Suppressor macrophage treated with lipopolysaccharide for 1 hour (primary cell): ENCODE data around the gene DCUN1D2.
A peak's percentile ranks its signal among the peaks of the same experiment; 100 is the strongest.
"Not testable (repeated sequence)": the region's sequence is repeated elsewhere in the genome, so short reads cannot be mapped to it uniquely, and the experiment has no call there.

ENCODE experiments used
- DNase-seq, 3 donors: peaks; one replicate each; pipeline ENCODE4 v3.0.0-alpha.2; 2020 to 2022

Gene DCUN1D2

DNA sequence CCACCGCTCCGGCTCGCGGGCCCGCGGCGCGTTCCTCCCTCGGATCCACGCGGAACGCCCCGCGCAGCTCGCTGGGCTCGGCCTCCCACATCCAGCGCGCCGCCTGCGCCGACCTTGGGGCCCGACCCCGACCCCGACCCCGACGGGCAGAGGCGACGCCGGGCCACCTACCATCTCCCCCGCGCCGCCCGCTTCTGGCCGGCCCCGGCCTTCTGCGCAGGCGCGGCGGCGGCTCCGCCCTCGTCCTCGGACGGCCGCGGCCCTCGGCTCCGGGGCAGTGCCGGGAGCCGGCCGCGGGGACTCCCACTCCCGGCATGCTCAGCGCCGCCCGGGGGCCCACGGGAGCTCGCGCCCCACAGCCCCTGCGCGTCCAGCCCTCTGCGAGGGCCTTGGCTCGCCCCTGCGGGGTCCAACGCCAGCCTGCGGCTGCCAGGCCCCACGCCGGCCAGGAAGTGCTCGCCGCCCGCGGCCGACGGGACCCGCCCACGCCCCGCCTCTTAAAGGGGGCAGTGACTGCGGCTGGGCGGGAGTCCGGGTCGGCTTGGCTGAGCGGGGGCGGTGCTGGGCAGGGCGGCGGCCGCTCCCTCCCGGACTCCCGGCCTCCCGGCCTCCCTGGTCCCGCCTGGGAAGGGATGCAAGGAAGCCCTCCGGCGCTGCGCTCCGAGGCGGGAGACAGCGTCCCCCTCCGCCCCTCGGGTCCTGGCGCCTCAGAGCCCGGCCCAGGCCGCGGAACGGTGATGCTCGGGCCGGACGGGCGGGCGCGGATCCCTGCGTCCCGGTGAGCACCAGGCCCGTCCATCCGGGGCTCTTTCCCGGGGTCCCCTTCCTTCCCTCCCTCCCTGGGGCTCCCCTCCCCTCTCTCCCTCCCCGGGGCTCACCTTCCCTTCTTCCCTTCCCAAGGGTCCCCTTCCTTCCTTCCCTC lies at the start of gene DCUN1D2:
TSS of gene DCUN1D2 (minus strand) at position 216 of the 922 bp plus-strand sequence. CDS start at position 174, 42 bp downstream.
- DNase-seq = peak; percentile 92 to 98 (median 95)

DNA sequence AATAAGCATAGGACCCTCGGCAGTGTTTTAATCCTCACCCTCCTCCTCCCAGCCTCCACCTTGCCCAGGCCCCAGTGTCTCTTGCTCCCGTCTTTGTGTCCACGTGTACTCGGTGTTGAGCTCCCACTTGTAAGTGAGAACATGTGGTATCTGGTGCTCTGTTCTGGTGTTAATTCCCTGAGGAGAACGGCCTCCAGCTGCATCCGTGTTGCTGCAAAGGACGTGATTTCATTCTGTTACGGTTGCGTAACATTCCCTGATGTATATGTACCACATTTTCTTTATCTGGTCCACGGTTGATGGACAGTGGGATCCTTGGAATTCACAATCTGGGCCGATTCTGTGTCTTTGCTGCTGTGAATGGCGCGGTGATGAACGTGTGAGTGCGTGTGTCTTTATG lies 49.3 kb upstream of the DCUN1D2 start:
- DNase-seq = no peak

DNA sequence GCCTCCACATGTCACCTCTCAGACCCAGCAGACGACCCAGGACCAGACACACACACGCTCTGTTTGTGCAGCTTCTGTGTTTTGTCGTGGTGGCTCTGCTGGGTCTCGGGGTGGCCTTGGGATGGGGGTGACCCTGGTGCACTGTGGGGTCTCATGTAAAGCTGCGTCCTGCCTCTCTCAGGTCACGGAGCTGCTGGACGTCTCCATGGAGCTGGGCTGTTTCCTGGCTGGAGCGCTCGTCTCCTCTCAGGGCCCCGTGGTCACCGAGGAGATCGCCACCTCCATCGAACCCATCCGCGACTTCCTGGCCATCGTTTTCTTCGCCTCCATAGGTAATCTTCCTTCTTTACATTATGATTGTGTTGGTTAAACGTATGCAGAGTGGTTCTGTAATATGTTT lies 48.7 kb upstream of the DCUN1D2 start:
- no peak for DNase-seq

DNA sequence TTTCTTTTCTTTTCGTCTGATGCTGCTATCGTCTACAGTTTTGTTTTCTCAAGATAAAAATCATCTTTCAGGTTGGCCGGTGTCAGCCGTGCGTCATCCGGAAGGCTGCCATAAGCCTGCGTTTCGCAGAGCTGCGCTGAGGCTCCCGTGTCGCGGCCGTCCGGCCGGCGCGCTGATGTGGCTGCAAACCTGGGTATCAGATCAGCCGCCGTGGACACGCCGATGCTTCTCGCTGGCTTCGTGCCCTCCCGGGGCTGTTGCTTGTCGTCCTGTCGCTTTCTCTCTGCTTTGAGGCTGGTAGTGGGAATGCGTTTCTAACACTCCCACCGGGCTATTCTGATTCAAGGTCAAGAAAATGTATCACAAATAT lies 48.2 kb upstream of the DCUN1D2 start:
- no peak for DNase-seq

DNA sequence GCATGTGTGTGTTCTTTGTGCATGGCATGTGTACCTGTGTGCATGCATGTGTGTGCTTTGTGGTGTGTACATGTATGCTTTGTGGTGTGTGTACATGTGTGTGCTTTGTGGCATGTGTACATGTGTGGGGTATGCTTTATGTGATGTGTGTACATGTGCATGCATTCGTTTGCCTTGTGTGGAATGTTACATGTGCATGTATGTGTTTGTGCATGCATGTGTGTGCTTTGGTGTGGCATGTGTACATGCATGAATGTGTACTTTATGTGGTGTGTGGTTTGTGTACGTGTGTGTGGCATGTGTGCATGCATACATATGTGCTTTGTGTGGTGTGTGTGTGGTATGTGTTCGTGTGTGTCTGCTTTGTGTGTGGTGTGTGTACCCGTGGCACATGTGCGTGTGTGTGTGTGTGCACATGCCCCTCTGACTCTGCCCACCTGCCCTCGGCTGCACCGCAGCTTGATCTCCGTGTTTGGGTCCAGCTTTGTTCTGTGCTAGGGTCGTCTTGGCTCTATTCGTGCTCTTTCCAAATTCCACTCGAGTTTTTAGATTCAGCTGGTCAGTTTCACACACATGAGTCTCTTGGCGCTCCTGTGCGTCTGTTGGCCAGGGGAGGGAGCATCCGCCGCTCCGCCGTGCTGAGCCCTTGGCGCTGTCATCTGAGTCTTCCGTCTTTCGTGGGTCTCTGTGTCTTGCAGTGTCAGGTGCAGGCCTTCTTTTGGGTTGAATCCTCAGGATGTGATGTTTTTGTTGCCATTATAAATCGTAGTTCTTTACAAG lies 47.6 kb upstream of the DCUN1D2 start:
- no peak for DNase-seq

DNA sequence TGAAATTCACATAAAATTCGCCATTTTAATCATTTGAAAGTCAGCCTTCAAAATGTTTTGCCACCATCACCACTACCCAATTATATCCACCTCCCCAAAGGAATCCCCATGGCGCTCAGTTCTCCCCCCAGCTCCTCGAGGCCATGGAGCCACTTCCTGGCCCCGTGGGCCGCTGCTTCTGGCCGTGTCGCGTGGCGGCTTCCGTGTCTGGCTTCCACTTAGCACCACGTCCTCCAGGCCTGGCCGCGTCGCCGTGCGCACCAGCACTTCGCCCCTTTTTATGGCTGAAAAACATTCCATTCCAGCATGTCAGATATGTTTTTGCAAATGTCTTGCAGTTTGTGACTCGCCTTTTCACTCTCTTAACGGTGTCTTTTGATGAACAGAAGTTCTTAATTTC lies 46.7 kb upstream of the DCUN1D2 start:
- no peak for DNase-seq

DNA sequence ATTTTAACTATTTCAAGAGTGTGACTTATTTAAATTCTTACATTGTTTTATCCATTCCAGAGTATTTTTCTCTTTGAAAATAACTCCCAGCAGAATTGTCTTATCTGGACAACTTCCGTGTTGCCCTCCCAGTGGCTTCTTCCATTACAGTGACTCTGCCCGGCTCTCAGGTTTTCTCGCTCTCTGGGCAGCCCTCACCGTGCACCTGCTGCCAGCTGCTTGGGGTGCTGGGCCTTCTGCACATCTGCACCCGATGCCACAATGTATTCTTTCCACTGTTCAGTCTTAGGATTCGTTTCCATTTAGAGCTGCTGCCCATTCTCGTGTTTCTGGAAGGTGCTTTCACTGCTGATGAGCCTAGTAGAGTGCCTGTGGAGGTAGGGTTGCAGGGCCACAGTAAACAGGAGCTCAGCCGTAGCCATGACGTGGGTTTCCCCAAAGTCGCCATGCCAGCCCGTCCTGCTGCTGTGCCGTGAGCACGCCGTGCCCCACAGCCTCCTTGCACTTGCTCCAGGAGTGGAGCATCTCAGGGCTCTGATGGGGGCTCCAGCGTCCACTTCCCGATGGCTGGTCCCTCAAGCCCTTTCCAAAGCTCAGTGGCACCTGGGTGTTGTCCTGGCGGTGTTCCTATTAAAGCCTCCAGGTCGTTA lies 46.1 kb upstream of the DCUN1D2 start:
- DNase-seq = no peak

DNA sequence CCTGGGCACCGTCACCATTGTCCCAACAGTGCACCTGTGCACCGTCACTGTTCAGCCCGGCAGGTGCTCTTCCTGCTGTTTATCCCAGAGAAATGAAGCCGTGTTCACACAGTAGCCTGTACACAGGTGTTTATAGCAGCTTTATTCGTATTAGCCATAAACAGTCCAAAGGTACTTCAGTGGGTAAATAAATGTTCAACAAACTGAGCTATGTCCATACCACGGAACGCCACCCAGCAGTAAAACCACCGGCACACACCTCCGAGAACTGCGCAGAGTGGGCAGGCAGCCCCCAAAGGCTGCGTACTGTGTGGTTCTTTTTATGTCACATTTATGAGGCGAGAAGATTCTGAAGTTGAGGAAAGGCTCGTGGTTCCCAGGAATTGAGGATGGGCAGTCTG lies 44.9 kb upstream of the DCUN1D2 start:
- no peak for DNase-seq

DNA sequence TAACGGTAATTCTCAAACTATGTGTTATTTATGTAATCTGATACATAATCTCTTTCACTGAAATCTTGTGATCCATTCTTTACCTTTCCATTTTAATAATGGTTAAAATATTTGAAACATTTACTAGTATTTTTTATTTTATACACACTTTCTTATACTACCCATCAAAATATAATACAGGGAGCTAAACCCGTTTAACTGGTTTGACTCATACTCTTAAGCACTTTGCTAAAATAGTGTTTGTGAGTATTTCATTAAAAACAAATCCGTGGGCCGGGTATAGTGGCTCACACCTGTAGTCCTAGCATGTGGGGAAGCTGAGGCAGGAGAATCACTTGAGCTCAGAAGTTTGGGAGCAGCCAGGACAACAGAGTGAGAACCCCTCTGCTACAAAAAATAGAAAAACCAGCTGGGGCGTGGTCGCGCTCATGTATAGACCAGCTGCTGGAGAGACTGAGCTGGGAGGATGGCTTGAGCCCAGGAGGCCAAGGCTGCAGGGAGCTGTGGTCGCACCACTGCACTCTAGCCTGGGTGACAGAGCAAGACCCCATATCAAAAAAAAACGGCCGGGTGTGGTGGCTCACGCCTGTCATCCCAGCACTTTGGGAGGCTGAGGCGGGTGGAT lies 43.8 kb upstream of the DCUN1D2 start:
- DNase-seq = no peak

DNA sequence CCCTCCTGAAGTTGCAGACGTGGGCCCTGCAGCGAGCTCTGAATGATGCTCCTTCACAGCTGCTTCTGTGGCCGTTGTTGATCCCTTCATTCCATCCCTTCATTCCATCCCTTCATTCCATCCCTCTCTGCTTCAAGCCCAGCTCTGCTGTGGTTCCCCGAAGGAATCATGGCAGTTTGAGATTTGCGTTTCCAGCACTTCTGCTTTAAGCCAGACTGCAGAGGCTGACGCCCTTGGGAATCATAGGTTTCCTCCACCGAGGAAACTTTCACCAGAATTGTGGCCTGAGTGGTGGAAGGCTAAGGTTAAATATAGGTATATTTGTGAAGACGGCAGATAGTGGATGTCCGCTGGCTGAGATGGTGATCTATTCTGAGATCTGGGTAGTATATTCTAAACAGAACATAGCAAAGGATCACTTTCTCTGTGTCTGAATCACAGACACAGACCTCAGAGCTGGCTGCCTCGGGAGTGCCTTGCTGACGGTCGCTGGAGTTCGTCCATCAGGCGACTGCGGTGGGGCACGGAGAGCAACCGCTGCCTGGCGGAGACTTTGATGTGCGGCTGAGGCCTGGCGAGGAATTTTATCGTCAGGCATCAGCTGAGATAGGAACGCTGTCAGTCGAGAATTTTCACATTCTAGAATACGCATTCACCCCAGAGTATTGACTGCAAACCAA lies 42.8 kb upstream of the DCUN1D2 start:
- DNase-seq = no peak

DNA sequence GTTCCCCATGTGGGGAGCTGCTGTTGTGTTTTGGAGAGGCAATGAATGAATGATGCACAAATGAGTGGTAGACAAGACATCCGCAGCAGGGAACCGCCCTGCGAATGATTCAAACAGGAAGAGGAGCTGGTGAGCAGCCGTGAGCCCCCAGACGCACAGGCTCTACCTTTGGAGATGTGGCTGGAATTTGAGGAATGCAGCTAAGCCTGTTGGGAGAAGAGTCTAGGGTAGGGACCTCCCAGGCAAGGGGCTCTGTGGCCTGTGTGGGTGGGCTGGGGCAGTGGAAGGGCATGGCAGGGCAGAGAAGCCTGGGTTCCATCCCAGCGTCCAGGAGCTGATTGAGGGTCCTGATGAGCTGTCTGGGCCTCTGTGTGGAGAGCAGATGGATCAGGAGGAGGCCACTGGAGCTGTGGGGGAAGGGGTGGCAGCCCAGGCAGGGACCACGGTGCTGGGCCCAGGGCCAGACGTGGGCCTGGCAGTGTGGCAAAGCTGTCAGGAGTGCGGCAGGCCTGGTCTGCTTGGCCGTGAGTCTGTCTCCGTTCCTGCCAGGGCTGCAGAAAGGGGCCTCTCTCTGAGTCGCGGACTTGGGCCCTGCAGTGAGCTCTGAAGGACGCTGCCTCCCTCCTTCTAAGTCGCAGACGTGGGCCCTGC lies 41.8 kb upstream of the DCUN1D2 start:
- no peak for DNase-seq

DNA sequence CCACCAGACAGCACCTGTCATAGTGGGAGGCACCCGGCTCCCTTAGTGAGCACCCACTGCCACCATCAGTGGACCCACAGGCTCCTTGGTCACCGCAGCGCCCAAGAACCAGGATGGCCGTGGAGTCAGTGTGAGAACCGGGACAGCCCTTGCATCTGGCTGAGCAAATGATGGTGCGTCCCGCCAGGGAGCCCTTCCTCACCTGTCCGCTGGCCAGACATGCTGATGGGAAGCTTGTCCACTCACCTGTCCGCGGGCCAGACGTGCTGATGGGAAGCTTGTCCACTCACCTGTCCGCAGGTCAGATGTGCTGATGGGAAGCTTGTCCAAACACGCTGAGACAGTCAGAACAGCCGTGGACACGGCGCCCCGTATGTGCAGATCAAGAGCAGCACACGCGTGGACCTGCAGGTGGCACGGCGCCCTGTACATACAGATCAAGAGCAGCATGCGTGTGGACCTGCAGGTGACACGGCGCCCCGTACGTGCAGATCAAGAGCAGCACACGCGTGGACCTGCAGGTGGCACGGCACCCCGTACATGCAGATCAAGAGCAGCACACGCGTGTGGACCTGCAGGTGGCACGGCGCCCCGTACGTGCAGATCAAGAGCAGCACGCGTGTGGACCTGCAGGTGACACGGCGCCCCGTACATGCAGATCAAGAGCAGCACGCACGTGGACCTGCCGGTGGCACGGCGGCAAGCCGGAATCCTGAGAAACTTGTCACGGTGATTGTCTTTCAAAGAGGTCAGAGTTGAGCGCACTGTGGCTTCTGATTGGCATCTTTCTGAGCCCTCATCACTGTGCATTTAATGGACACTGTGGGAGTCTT lies 40.7 kb upstream of the DCUN1D2 start:
- no peak for DNase-seq

DNA sequence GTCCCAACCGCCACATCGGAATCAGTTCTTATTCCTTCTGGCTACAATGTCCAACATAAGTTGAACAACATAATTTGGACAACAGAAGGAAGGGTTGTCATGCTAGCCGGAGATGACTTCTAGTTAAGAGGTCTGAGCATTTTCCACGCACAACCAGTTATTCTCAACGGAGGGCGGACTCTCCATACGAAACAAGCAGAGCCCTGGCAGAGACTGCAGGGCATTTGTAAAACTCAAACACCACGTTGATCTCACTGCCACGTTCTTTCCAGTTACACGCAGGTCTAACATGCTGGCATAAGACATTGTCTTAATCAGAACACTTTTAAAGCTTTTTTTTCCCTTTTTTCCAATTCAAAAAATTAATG lies 38.3 kb upstream of the DCUN1D2 start:
- no peak for DNase-seq

DNA sequence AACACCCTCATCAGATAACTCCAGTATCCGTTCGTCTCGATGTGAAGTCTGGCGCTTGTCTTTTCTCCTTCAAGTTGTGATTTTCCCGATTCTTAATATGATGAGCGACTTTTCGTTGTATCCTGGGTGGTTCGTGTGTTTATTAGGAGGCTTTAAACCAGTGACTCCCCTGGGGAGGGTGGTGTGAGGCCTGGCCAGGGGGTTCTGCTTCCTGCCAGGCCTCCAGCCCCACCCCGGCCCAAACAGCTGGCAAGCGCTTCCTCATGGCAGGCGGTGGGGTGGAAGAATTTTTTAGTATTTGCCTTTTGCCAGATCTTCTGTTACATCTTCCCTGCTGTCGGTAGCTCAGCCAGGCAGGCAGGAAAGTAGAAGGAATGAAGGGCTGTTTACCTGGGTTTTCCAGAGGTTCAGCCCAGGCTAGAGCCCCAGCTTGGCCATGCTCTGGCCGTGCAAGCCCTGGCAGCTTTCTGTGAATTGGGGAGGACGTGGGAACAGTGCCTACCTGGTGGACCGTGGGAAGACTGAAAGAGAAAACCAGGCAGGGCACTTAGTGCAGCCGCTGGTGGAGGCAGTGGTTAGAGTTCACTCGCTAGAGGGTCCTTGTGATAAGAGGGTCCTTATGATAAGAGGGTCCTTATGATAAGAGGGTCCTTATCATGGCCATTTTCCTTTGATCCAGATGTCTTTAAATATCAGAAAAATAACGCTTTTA lies 37.7 kb upstream of the DCUN1D2 start:
- DNase-seq = peak in 1 of 3 donors; percentile 11

DNA sequence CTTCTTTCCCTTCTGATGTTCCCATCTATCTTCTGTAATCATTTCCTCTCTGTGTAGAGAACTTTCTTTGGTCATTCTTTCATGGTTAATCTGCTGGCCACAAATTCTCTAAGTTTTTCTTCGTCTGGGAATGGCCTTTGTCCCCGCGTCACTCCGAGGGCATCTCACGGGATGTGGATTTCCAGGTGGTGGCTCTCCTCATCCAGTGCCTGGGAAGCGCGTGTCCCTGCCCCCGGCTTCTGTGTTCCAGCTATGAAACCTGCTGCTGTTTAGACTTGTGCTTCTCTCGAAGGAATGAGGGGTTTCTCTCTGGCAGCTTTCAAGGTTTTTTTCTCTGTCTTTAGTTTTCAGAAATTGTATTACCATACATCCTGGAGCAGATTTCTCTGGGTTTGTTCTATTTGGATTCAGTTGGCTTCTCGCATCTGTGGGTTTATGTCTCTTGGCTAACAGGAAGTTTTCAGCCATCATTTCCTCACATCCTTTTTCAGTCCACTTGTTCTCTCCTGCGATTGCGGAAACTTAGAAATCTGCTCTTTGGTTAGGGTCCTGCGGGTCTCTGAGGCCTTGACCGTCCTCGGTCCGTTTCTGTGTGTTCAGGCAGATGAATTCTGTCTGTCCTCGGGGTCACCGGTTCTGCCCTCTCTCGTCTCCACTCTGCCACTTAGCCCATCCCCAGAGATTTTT lies 36.9 kb upstream of the DCUN1D2 start:
- peak in 1 of 3 donors; percentile 14 for DNase-seq

DNA sequence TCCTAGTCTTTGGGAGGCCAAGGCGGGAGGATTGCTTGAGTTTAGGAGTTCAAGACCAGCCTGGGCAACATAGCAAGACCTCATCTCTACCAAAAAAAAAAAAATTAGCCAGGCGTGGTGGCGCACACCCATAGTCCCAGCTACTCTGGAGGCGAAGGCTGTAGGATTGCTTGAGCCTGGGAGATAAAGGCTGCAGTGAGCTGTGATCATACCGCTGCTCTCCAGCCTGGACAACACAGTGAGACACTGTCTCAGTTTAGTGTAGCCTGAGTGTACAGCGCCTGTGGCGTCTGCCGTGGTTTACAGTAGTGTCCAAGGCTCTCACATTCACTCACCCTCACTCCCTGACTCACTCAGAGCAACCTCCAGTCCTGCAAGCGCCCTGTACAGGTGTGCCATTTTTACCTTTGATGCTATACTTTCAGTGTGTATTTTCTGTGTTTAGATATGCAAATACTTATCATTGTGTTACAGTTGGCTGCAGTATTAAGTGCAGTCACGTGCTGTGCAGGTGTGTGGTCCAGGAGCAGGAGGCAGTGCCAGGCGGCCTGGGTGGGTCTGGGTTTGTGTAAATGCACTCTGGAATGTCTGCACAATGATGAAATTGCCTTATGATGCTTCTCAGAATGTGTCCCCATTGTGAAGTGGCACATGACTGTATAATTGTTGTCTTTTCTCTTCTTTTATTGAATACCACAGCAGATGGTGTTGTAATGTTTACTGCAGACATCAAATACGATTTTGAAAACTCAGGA lies 36.1 kb upstream of the DCUN1D2 start:
- no peak for DNase-seq

DNA sequence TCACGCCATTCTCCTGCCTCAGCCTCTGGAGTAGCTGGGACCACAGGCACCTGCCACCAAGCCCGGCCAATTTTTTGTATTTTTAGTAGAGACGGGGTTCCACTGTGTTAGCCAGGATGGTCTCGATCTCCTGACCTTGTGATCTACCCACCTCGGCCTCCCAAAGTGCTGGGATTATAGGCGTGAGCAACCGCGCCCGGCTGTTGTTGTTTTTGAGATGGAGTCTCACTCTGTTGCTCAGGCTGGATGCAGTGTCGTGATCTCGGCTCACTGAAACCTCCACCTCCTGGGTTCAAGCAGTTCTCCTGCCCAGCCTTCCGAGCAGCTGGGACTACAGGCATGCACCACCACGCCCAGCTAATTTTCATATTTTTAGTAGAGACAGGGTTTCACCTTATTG lies 31.9 kb upstream of the DCUN1D2 start:
- DNase-seq = not testable (repeated sequence)

DNA sequence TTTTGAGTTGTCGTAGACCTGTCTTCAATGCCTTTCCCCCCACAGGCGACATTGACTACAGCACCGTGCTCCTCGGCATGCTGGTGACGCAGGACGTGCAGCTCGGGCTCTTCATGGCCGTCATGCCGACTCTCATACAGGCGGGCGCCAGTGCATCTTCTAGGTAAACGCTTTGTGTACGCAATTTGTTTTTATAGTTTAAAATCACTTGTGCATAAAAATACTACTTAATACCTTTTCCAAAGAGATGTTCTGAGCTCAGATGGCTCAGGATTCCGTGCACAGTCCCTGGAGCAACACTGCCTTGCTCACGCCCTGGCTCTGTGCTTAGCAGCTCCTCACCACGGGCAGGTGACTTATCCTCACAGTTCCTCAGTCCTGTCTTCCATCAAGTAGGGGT lies 30.1 kb upstream of the DCUN1D2 start:
- no peak for DNase-seq

DNA sequence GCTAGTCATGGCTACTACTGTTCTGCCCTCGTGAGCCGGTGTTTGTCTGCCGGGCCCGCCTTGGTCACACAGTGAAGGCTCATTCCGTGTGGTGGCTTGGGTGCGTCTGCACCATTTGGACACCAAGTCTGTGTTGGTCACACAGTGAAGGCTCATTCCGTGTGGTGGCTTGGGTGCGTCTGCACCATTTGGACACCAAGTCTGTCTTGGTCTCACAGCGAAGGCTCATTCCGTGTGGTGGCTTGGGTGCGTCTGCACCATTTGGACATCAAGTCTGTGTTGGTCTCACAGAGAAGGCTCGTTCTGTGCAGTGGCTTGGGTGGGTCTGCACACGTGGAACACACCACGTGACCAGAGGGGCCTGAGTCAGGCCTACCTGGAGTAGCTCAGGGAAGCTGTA lies 29.0 kb upstream of the DCUN1D2 start:
- no peak for DNase-seq
